IMR-90 (cell line): Measurements from ENCODE around the gene CTBP2. TPM values are rescaled to one million over a fixed set of nuclear protein-coding genes. Genes with fewer than 3 reads are reported as not detected.

Source experiments
- ATAC-seq: fragments of 200-7000 bp; cut with Tn5 transposase; 2 replicates; pipeline ENCODE4 v1.9.1; 2020; ENCODE audit warnings: low read depth, mild to moderate bottlenecking, moderate library complexity
- BruUV-seq: library from RNA; stranded (reverse); fragments of 400-500 nt; replicated peaks from 2 replicates; lab custom pipeline; 2021; lab: Mats Ljungman, UMichigan
- CTCF ChIA-PET: fragments of 300-600 bp; formaldehyde crosslinking; extraction: SDS; loops from one replicate; lab custom pipeline; 2021; ENCODE audit warnings: antibody characterized with exemption; lab: Yijun Ruan, JAX
- POLR2A ChIA-PET: fragments of 300-600 bp; sonication (Branson Sonifier 250); formaldehyde crosslinking; loops from one replicate; lab custom pipeline; 2022; ENCODE audit warnings: antibody characterized with exemption; ENCODE audit not compliant: unreplicated experiment; lab: Charles Lee
- DNase-seq: peaks from one replicate; pipeline ENCODE4 v3.0.0; 2013
- H2AFZ ChIP-seq: replicated peaks from 2 replicates; pipeline ENCODE3; 2013; ENCODE audit warnings: low read length, mild to moderate bottlenecking; ENCODE audit not compliant: poor library complexity
- H2AK5ac ChIP-seq: 2 replicates; pipeline ENCODE4 v1.6.1; 2013; ENCODE audit warnings: low read depth, low read length, inconsistent platforms
- H2AK9ac ChIP-seq: replicated peaks from 2 replicates; pipeline ENCODE3; 2013; ENCODE audit warnings: mild to moderate bottlenecking, low read depth, low read length, moderate library complexity; ENCODE audit not compliant: poor library complexity
- H2BK120ac ChIP-seq: 2 replicates; pipeline ENCODE4 v1.6.1; 2013; ENCODE audit warnings: low read depth, low read length, inconsistent platforms
- H2BK15ac ChIP-seq: 3 replicates; pipeline ENCODE4 v1.6.1; 2013; ENCODE audit warnings: low read depth, low read length, inconsistent platforms
- H2BK20ac ChIP-seq: 2 replicates; pipeline ENCODE4 v1.6.1; 2013; ENCODE audit warnings: low read depth, mild to moderate bottlenecking, inconsistent platforms, low read length, moderate library complexity
- H2BK5ac ChIP-seq: 2 replicates; pipeline ENCODE4 v1.6.1; 2013; ENCODE audit warnings: mild to moderate bottlenecking, low read depth, low read length, inconsistent platforms; ENCODE audit not compliant: poor library complexity, severe bottlenecking
- H3K14ac ChIP-seq: replicated peaks from 2 replicates; pipeline ENCODE4 v1.6.1; 2013; ENCODE audit warnings: low read depth, low read length, inconsistent platforms
- H3K18ac ChIP-seq: 2 replicates; pipeline ENCODE4 v1.6.1; 2013; ENCODE audit warnings: low read depth, low read length, control low read depth
- H3K23ac ChIP-seq: 2 replicates; pipeline ENCODE4 v1.6.1; 2013; ENCODE audit warnings: low read depth, low read length, inconsistent platforms
- H3K27ac ChIP-seq: 2 replicates; pipeline ENCODE4 v1.5.1; 2013; ENCODE audit warnings: mild to moderate bottlenecking, control low read depth, low read length; ENCODE audit not compliant: insufficient read depth
- H3K27me3 ChIP-seq: 2 replicates; pipeline ENCODE4 v1.6.1; 2013; ENCODE audit warnings: low read length; ENCODE audit not compliant: control insufficient read depth, insufficient read depth
- H3K36me3 ChIP-seq: 2 replicates; pipeline ENCODE4 v1.6.1; 2013; ENCODE audit warnings: low read length, mixed read lengths; ENCODE audit not compliant: control insufficient read depth, insufficient read depth
- H3K4ac ChIP-seq: 2 replicates; pipeline ENCODE4 v1.6.1; 2013; ENCODE audit warnings: low read depth, low read length, inconsistent platforms
- H3K4me1 ChIP-seq: 2 replicates; pipeline ENCODE4 v1.6.1; 2013; ENCODE audit warnings: low read length, mixed read lengths; ENCODE audit not compliant: control insufficient read depth, insufficient read depth
- H3K4me2 ChIP-seq: 2 replicates; pipeline ENCODE4 v1.6.1; 2013; ENCODE audit warnings: low read depth, mild to moderate bottlenecking, control low read depth, low read length, moderate library complexity
- H3K4me3 ChIP-seq: 2 replicates; pipeline ENCODE4 v1.5.1; 2013; ENCODE audit warnings: low read depth, mild to moderate bottlenecking, control low read depth, low read length, moderate library complexity; ENCODE audit not compliant: insufficient read depth
- H3K56ac ChIP-seq: 2 replicates; pipeline ENCODE4 v1.6.1; 2013; ENCODE audit warnings: low read length, inconsistent platforms; ENCODE audit not compliant: insufficient read depth; ENCODE audit errors: extremely low read depth
- H3K79me1 ChIP-seq, 2 experiments: 2 replicates each; pipeline ENCODE4 v1.6.1; 2013; ENCODE audit warnings: low read length in 2 of 2, inconsistent platforms in 1 of 2, low read depth in 1 of 2
- H3K9ac ChIP-seq: 2 replicates; pipeline ENCODE4 v1.6.1; 2013; ENCODE audit warnings: low read depth, low read length, control low read depth
- H3K9me1 ChIP-seq: 2 replicates; pipeline ENCODE4 v1.6.1; 2013; ENCODE audit warnings: low read length, inconsistent platforms; ENCODE audit not compliant: insufficient read depth
- H3K9me3 ChIP-seq: 2 replicates; pipeline ENCODE4 v1.6.1; 2013; ENCODE audit warnings: low read length; ENCODE audit not compliant: control insufficient read depth, insufficient read depth
- H4K20me1 ChIP-seq: 2 replicates; pipeline ENCODE4 v1.6.1; 2013; ENCODE audit warnings: low read length, inconsistent platforms; ENCODE audit not compliant: insufficient read depth
- H4K5ac ChIP-seq: 2 replicates; pipeline ENCODE4 v1.6.1; 2013; ENCODE audit warnings: mild to moderate bottlenecking, low read depth, low read length, control low read depth
- H4K8ac ChIP-seq, 2 experiments: 2 replicates each; pipeline ENCODE4 v1.6.1; 2013; ENCODE audit warnings: low read depth in 2 of 2, low read length in 2 of 2, control low read depth in 1 of 2, inconsistent platforms in 1 of 2
- H4K91ac ChIP-seq: 2 replicates; pipeline ENCODE4 v1.6.1; 2013; ENCODE audit warnings: low read depth, low read length, inconsistent platforms; ENCODE audit not compliant: insufficient read depth
- MAFK ChIP-seq: IDR thresholded peaks from 2 replicates; pipeline ENCODE4 v1.6.1; 2012; ENCODE audit warnings: low read depth, low read length, improper control_type of control experiment
- NFE2L2 ChIP-seq: fragments of 150-350 bp; IDR thresholded peaks from 2 replicates; pipeline ENCODE4 v1.6.1; 2016; ENCODE audit warnings: low read depth, mild to moderate bottlenecking, low read length
- RCOR1 ChIP-seq: IDR thresholded peaks from 2 replicates; pipeline ENCODE4 v1.6.1; 2012; ENCODE audit warnings: mild to moderate bottlenecking, low read length, improper control_type of control experiment; ENCODE audit not compliant: insufficient replicate concordance
- WGBS, 2 experiments: methylation state at CpG; one replicate each; pipeline versions ENCODE4 v1.1.5 to v1.1.7; 2013; ENCODE audit warnings: missing lambda C conversion rate in 2 of 2; ENCODE audit not compliant: insufficient read length in 1 of 2; ENCODE audit errors: extremely low coverage in 2 of 2; 5-methylcytosine and 5-hydroxymethylcytosine counted together
- dilution Hi-C: fragments of 300-500 bp; cut with HindIII; formaldehyde crosslinking; loops from one replicate; pipeline ENCODE4 v1.14.3; 2018; ENCODE audit warnings: low sequenced_read_pairs; ENCODE audit not compliant: unreplicated experiment
- in situ Hi-C: fragments of 300-500 bp; cut with MboI; formaldehyde crosslinking; loops from 3 replicates; pipeline ENCODE4 v1.14.3; 2019; ENCODE audit warnings: low sequenced_read_pairs, inconsistent platforms, mixed read lengths
- intact Hi-C: fragments of 100-400 bp; cut with micrococcal nuclease; formaldehyde crosslinking; loops from 2 replicates; pipeline ENCODE4 v1.10.0; 2022
- polyA plus RNA-seq, 3 experiments: library from polyadenylated mRNA; depleted of rRNA; stranded (reverse); fragments of >200 nt; gene quantifications; 2 replicates each; pipeline ENCODE4 v1.2.3, GENCODE V29; 2012; ENCODE audit warnings: low replicate concordance in 1 of 3
- total RNA-seq: library from RNA; depleted of rRNA; stranded (reverse); fragments of >200 nt; gene quantifications from 2 replicates; pipeline ENCODE4 v1.2.3, GENCODE V29; 2012
- TF ChIP-seq, protein P1 (sequence below): fragments of 150-350 bp; IDR thresholded peaks from 2 replicates; pipeline ENCODE4 v1.6.1; 2017; ENCODE audit warnings: mild to moderate bottlenecking, antibody characterized with exemption, low read length, low read depth
- TF ChIP-seq, protein P2 (sequence below): conservative IDR thresholded peaks from 2 replicates; pipeline ENCODE4 v1.5.1; 2012; ENCODE audit warnings: mild to moderate bottlenecking, low read depth, low read length, improper control_type of control experiment
- TF ChIP-seq, protein P3 (sequence below): fragments of 150-350 bp; IDR thresholded peaks from 2 replicates; pipeline ENCODE4 v1.6.1; 2016; ENCODE audit warnings: low read depth, mild to moderate bottlenecking, low read length, moderate library complexity, borderline replicate concordance

CTBP2 gene
- total and polyA plus RNA-seq, 2 of the 4 experiments (the other 2 are of a cell fraction): 81.0 to 86.6 TPM

DNA sequence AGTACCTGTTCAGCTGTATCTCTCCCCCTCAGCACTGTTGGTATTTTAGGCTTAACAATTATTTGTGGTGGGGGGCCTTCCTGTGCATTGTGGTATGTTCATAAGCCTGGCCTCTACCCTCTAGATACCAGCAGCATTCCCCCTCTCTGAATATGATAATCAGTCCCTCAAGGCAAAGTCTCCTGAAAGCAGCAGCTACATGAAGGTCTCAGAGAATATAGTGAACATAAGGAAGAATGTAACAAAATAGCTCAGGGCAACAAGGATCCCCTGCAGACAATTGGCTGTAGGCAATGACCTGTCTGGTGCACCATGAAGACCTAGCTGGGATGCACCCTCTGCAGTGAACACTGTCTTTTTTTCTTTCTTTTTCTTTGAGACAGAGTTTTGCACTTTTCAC lies 86.4 kb downstream of the CTBP2 start (continued):
- TF ChIP-seq, protein P1, sequence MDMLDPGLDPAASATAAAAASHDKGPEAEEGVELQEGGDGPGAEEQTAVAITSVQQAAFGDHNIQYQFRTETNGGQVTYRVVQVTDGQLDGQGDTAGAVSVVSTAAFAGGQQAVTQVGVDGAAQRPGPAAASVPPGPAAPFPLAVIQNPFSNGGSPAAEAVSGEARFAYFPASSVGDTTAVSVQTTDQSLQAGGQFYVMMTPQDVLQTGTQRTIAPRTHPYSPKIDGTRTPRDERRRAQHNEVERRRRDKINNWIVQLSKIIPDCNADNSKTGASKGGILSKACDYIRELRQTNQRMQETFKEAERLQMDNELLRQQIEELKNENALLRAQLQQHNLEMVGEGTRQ: no peak
- TF ChIP-seq, protein P2, sequence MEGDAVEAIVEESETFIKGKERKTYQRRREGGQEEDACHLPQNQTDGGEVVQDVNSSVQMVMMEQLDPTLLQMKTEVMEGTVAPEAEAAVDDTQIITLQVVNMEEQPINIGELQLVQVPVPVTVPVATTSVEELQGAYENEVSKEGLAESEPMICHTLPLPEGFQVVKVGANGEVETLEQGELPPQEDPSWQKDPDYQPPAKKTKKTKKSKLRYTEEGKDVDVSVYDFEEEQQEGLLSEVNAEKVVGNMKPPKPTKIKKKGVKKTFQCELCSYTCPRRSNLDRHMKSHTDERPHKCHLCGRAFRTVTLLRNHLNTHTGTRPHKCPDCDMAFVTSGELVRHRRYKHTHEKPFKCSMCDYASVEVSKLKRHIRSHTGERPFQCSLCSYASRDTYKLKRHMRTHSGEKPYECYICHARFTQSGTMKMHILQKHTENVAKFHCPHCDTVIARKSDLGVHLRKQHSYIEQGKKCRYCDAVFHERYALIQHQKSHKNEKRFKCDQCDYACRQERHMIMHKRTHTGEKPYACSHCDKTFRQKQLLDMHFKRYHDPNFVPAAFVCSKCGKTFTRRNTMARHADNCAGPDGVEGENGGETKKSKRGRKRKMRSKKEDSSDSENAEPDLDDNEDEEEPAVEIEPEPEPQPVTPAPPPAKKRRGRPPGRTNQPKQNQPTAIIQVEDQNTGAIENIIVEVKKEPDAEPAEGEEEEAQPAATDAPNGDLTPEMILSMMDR: no peak
- no peak for TF ChIP-seq NFE2L2

DNA sequence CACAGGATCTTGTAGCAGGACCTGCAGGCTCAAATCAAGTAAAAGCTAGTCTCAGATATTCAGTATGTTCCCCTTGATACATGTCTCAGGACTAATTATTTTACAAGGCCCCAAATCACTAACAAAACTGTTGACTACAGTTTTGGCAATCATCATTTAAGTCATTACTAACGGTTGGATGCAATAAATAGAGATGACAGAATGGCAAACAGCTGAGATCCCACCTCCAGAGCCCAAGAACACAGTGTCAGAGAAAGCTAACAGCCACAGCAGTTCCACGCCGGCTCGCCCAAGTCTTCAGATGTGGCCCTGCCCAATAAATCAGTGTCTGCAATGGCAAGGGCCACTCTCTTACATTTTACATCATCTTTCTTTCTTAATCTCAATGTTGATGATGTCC lies 87.6 kb downstream of the CTBP2 start:
- no peak overlapping the region for H2BK120ac ChIP-seq
- H4K8ac ChIP-seq: no peak overlapping the region
- peaks cover 6% of the 10 kb centered on the region for H3K4me1 ChIP-seq
- no peak overlapping the region for H3K56ac ChIP-seq
- no peak overlapping the region for H2AK9ac ChIP-seq
- H2BK20ac ChIP-seq: no peak overlapping the region
- peaks cover 50% of the 10 kb centered on the region for H4K20me1 ChIP-seq
- peaks cover 51 to 87% of the 10 kb centered on the region in 2 experiments for H3K79me1 ChIP-seq
- no peaks in the 10 kb centered on the region for H3K27me3 ChIP-seq
- no CpG with 5 or more reads among the region's 4 CpGs for WGBS, 2 experiments
- H3K18ac ChIP-seq: no peak overlapping the region
- H3K9me1 ChIP-seq: peaks cover 25% of the 10 kb centered on the region
- H4K91ac ChIP-seq: no peak overlapping the region
- H3K36me3 ChIP-seq: peaks cover 24% of the 10 kb centered on the region
- TF ChIP-seq, protein P3, sequence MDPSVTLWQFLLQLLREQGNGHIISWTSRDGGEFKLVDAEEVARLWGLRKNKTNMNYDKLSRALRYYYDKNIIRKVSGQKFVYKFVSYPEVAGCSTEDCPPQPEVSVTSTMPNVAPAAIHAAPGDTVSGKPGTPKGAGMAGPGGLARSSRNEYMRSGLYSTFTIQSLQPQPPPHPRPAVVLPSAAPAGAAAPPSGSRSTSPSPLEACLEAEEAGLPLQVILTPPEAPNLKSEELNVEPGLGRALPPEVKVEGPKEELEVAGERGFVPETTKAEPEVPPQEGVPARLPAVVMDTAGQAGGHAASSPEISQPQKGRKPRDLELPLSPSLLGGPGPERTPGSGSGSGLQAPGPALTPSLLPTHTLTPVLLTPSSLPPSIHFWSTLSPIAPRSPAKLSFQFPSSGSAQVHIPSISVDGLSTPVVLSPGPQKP: no peak
- TF ChIP-seq MAFK (no peak), RCOR1 (no peak)
- no peak overlapping the region for H3K9ac ChIP-seq
- H3K27ac ChIP-seq: no peak overlapping the region
- no peak overlapping the region for H2BK15ac ChIP-seq
- DNase-seq: no peak
- no peaks in the 10 kb centered on the region for H3K9me3 ChIP-seq
- H2AK5ac ChIP-seq: no peak overlapping the region
- no TSS peak for BruUV-seq
- CTCF ChIA-PET: interaction anchor here (0.8 kb wide), 1 partner anchor 25 kb away, joined by 3 read pairs; no protein-coding TSS in a partner anchor
- POLR2A ChIA-PET: no interaction called here
- H2AFZ ChIP-seq: no peak overlapping the region
- no peak for ATAC-seq
- no peak overlapping the region for H4K5ac ChIP-seq
- no peak overlapping the region for H3K4me2 ChIP-seq
- no peak overlapping the region for H2BK5ac ChIP-seq
- in situ Hi-C loops (no loop called here), intact Hi-C loops (no loop called here), dilution Hi-C loops (no loop called here)
- no peak overlapping the region for H3K4me3 ChIP-seq
- H3K4ac ChIP-seq: no peak overlapping the region
- no peak overlapping the region for H3K23ac ChIP-seq
- H3K14ac ChIP-seq: no peak overlapping the region
